ENCODE data around the gene AFG1L.

- TF ChIP-seq POLR2A (IDR thresholded peaks at IDR 0.05) (no peak), POLR2AphosphoS5 (IDR thresholded peaks at IDR 0.05) (no peak)
Measured at GRCh38 chr6:108287373-108287772, 7.5 kb upstream of the AFG1L start.

Data from stomach (tissue), 4 donors.